Right atrium auricular region (tissue), 2 donors: ENCODE measurements around the gene AUNIP. TPM values are rescaled to one million over a fixed set of nuclear protein-coding genes. Genes with fewer than 3 reads are reported as not detected.
"Not testable (repeated sequence)": the region's sequence is repeated elsewhere in the genome, so short reads cannot be mapped to it uniquely, and the experiment has no call there.

ENCODE experiments used
- DNase-seq: peaks from one replicate; pipeline ENCODE4 v3.0.0-alpha.2; 2019; ENCODE audit warnings: low spot score
- H3K27ac ChIP-seq, 2 donors: fragments of 200-600 bp; sonication (generic); 1 replicate in 1 of 2; 2 replicates in 1 of 2; pipeline ENCODE4 v1.5.1; 2016 to 2019
- H3K27me3 ChIP-seq, 2 donors: fragments of 200-600 bp; sonication (generic); one replicate each; pipeline versions ENCODE4 v1.5.1 to v1.6.0; 2017 to 2019
- H3K36me3 ChIP-seq: fragments of 200-600 bp; sonication (generic); one replicate; pipeline ENCODE4 v1.5.1; 2016
- H3K4me1 ChIP-seq, 2 donors: fragments of 200-600 bp; sonication (generic); one replicate each; pipeline versions ENCODE4 v1.5.1 to v1.6.0; 2017 to 2019
- H3K4me3 ChIP-seq, 2 donors: fragments of 200-600 bp; sonication (generic); 1 replicate in 1 of 2; 2 replicates in 1 of 2; pipeline ENCODE4 v1.5.1; 2017 to 2019; ENCODE audit warnings: mild to moderate bottlenecking in 1 of 2, moderate library complexity in 1 of 2
- H3K9me3 ChIP-seq, 2 donors: fragments of 200-600 bp; sonication (generic); one replicate each; pipeline ENCODE4 v1.5.1; 2019
- total RNA-seq, 2 donors: library from RNA; depleted of rRNA; stranded (reverse); fragments of >200 nt; gene quantifications; one replicate each; pipeline ENCODE4 v1.1.0, GENCODE V29; 2016
- TF ChIP-seq, protein P1 (sequence below), 2 donors: fragments of 200-600 bp; sonication (generic); IDR thresholded peaks; one replicate each; pipeline ENCODE4 v1.5.1; 2019; ENCODE audit warnings: antibody characterized with exemption in 2 of 2

The AUNIP gene
- total RNA-seq, 2 donors from 2014 or later = not detected

DNA sequence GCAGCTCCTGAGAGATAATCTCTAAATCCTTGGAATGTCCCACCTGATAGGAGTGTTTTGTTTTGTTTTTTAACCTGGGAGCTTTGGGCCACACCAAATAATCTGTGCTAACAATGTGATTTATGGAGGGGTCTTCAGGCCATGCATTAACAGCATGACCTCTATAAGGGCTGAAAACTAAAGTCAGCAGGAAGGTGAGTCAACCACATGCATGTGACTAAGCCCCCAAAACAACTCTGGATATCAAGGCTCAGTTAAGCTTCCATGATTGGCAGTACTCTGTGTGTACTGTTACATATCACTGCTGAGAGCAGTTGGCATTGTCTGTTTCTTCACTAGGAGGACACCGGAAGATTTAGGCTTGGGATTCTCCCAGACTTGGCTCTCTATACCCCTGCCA is 10.7 kb downstream of the AUNIP start:
- H3K4me3 ChIP-seq = no peak overlapping the region
- no peaks in the 10 kb centered on the region for H3K9me3 ChIP-seq
- H3K27me3 ChIP-seq = no peaks in the 10 kb centered on the region
- H3K4me1 ChIP-seq = no peaks in the 10 kb centered on the region
- no peaks in the 10 kb centered on the region for H3K36me3 ChIP-seq
- no peak overlapping the region for H3K27ac ChIP-seq
- no peak for DNase-seq
- TF ChIP-seq, protein P1, sequence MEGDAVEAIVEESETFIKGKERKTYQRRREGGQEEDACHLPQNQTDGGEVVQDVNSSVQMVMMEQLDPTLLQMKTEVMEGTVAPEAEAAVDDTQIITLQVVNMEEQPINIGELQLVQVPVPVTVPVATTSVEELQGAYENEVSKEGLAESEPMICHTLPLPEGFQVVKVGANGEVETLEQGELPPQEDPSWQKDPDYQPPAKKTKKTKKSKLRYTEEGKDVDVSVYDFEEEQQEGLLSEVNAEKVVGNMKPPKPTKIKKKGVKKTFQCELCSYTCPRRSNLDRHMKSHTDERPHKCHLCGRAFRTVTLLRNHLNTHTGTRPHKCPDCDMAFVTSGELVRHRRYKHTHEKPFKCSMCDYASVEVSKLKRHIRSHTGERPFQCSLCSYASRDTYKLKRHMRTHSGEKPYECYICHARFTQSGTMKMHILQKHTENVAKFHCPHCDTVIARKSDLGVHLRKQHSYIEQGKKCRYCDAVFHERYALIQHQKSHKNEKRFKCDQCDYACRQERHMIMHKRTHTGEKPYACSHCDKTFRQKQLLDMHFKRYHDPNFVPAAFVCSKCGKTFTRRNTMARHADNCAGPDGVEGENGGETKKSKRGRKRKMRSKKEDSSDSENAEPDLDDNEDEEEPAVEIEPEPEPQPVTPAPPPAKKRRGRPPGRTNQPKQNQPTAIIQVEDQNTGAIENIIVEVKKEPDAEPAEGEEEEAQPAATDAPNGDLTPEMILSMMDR (IDR thresholded peaks at IDR 0.05) = no peak

DNA sequence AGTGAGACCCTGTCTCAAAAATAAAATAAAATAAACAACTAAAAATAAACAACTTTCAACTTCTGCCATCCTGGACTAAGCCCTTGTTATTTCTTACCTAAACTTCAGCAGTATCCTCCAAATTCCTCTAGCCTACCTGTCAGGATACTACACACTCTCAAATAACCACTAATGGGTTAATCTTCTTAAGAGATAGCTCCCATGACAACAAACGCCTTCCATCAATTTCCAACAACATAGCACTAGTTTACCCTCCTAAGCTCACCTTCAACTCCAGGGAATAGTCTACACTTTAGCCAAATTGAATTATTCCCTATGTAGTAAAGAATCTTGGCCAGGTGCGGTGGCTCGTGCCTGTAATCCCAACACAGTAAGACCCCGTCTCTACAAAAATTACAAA is 11.3 kb downstream of the AUNIP start:
- H3K4me1 ChIP-seq = no peaks in the 10 kb centered on the region
- no peak overlapping the region for H3K4me3 ChIP-seq
- no peaks in the 10 kb centered on the region for H3K9me3 ChIP-seq
- no peaks in the 10 kb centered on the region for H3K36me3 ChIP-seq
- no peak overlapping the region for H3K27ac ChIP-seq
- H3K27me3 ChIP-seq = no peaks in the 10 kb centered on the region
- TF ChIP-seq, protein P1 (IDR thresholded peaks at IDR 0.05) = no peak
- DNase-seq = no peak

DNA sequence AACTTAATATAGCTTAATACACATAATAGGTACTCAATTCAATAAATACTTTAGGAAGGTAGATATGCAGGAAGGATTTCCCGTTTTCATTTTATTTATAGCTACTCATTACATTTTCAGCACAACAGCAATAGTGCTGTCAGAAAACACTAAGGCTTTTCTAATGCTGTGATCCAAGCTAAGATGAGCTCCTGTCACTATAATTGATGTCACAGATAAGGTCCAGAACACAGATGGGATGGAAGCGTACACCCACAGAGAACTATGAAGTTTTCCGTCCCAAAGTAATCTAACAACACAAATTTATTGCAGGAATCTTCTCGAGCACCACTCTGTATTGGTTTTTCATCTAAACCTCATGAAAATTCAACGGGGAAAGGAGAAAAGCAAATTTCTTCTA is 13.6 kb downstream of the AUNIP start:
- no peaks in the 10 kb centered on the region for H3K4me1 ChIP-seq
- no peak overlapping the region for H3K4me3 ChIP-seq
- DNase-seq = no peak
- no peaks in the 10 kb centered on the region for H3K36me3 ChIP-seq
- TF ChIP-seq, protein P1 (IDR thresholded peaks at IDR 0.05) = no peak
- no peak overlapping the region for H3K27ac ChIP-seq
- H3K9me3 ChIP-seq = no peaks in the 10 kb centered on the region
- no peaks in the 10 kb centered on the region for H3K27me3 ChIP-seq

DNA sequence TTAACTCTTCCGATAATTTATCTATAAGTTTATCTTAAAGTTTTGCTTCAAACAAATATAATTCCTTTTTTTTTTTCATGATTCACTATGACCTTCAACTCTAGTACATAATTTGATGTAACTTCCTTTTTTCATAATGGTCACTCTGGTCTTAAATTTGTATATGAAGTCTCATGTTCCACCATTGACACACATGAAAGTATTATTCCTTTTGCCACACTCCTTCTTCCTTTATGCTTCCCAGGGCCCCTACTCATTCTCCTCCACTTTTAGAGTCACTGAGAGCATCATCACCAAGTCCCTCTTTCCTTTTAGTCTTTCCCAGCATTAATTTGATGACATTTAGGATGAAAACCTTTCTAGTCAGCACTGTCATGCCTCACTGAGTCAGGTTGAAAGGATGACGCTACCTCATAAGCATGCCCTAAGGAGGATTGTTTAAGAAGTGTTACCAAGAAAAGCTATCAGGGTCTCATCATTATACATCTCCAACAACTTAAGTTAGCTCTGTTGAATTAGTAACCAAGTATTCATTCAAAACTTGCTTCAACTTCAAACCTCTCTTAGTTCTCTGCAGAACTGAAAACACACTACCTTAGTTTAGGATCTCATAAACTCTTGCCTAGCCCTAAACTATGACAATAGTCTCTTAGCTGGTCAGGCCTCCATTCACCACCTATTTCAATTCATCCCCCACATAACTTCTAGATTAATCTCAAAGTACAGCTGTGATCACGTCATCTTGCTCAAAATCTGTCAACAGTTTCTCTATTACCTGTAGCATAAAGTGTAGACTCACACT is 14.5 kb downstream of the AUNIP start:
- H3K4me1 ChIP-seq = no peaks in the 10 kb centered on the region
- H3K9me3 ChIP-seq = no peaks in the 10 kb centered on the region
- TF ChIP-seq, protein P1 (IDR thresholded peaks at IDR 0.05) = no peak
- no peaks in the 10 kb centered on the region for H3K27me3 ChIP-seq
- H3K36me3 ChIP-seq = no peaks in the 10 kb centered on the region
- no peak for DNase-seq
- H3K27ac ChIP-seq = no peak overlapping the region
- no peak overlapping the region for H3K4me3 ChIP-seq

DNA sequence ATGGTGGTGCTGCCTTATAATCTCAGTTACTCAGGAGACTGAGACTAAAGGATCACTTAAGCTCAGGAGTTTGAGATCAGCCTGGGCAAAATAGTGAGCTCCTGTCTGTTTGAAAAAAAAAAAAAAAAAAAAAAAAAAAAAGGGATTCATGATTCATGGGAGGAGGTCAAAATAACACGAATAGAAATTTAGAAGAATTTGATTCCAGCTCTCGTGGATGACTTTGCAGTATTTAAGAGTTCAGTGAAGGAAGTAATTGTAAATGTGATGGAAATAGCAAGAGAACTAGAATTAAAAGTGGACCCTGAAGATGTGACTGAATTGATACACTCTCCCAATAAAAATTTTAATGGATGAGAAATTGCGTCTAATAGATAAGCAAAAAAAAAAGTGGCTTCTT is 15.8 kb downstream of the AUNIP start:
- no peak for DNase-seq
- H3K27me3 ChIP-seq = no peaks in the 10 kb centered on the region
- H3K9me3 ChIP-seq = no peaks in the 10 kb centered on the region
- no peaks in the 10 kb centered on the region for H3K4me1 ChIP-seq
- H3K36me3 ChIP-seq = no peaks in the 10 kb centered on the region
- H3K27ac ChIP-seq = no peak overlapping the region
- no peak overlapping the region for H3K4me3 ChIP-seq
- TF ChIP-seq, protein P1 (IDR thresholded peaks at IDR 0.05) = no peak

DNA sequence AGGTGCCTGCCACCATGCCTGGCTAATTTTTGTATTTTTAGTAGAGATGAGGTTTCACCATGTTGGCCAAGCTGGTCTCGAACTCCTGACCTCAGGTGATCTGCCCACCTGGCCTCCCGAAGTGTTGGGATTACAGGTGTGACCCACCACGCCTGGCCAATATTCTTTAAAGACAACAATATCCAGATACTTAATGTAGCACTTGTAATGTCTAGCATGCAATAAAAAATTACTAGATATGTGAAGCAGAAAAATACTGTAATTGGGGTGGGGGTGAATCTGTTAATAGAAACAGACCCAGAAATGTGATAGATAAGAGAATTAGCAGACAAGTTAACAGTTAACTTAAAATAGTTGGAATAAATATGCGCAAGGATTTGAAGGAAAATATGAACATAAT is 19.4 kb downstream of the AUNIP start:
- not testable (repeated sequence) for H3K27me3 ChIP-seq, H3K36me3 ChIP-seq, H3K27ac ChIP-seq, DNase-seq, H3K9me3 ChIP-seq, H3K4me3 ChIP-seq
- peaks cover 0 to 17% of the 10 kb centered on the region in 2 donors for H3K4me1 ChIP-seq
